NCI-H2227 (cell line): Measurements from ENCODE around the gene AEBP1.

Source experiments
- DNase-seq: peaks from one replicate; lab custom pipeline; 2025; ENCODE audit not compliant: unreplicated experiment; lab: John Stamatoyannopoulos, UW

The AEBP1 gene

DNA sequence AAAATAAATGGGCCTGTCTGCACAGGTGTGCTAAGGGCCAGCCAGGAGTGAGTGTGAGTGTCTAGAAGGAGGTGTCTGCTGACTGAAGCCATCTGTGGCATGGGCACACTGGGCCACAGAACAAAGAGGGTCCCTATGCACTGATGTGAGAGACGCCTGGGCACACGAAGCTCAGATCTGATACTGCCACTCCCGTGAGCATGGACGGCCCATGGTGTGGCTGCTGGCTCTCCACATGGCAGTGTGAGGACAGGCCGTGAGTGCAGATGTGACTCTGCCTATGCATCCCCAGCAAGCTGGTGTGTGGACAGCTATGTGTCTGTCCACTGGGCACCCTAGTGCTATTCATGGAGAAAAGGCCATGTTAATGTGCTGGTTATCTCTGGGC is 49.8 kb downstream of the AEBP1 start:
- no peak for DNase-seq

DNA sequence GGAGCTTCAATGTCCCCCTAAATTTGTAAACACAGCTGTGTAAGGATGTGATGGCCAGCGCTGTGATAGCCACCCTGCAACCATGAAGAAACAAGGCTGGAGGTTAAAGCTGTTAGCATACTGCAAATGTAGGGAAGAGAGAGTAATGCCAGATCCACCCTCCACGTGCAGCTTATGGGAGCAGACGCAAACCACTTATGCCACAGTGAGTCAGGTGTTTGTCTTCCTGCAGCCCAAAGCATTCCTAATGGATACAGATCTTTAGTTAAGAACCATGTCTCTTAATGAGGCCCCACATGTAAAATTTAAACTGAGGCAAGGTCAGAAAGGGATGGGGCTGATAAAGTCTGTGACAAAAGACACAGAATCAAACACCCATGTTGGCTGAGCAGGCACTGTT is 50.6 kb downstream of the AEBP1 start:
- DNase-seq: no peak

DNA sequence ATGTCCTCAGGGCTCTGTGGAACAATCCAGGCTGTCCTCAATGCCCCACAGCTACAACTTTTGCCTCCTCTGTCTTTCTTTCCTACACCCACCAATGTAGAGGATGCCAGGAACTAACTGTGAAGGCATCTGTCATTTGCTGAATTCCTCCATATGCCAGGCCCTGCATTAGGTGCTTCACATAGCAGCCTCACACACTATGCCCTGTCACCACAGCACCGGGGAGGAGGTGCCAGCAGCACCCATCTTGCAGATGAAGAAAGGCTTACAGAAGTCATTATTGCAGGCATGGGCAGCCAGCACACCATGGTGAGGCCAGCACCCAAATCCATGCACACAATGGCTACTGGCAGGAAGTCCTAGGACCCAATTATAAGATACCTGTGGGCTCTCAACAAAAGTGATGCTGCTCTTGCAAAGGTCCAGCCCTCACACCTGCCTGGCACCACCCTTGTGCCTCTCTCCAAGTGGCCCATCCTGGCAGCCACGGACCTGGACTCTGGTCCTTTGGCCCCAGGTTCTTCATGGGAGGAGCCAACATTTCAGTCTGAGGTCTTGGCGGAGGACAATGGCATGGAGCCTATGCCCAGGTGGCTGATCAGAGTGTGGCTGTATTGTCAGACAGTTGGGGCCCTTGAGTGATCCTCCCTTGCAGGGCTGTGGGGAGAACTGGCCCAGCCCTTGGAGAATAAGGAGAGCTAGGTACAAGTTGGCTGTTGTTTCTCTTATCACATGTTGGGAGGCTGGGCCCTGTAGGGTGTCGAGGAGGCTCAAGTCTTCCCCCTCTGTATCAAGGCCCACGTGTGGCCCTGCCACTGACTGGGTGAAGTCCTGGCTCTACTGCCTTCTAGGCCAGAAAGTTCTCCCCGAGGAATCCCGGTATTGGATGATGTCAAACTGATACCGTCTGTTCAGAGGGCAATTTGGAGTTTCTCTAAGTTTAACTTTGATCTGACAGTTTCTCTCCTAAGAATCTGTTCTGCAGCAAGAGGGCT is 51.3 kb downstream of the AEBP1 start:
- DNase-seq: no peak

DNA sequence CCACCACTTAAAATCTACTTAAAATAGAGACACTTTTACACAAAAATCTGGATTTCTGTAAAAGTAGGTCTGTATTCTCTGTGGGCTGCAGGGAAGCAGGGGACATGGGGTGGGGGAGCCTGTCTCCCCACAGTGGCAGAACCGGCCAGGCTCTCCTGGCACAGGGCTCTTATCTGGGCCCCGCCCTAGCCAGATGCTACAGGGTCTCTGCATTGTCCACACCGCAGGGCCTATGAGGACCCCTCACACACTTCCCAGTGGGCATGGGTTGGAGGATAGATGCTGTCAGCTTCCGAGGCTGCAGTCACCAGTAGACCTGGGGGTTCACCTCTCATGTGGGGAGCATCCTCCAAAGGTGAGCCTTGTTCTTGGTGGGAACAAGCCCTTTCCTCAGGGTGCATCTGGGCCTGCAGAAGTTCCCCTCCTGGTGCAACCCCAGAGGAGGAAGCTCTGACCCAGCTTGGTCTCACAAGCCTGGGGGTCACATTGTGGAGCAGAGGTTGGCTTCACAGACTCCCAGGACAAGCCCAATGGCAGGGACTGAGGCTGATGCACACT is 52.4 kb downstream of the AEBP1 start:
- no peak for DNase-seq

DNA sequence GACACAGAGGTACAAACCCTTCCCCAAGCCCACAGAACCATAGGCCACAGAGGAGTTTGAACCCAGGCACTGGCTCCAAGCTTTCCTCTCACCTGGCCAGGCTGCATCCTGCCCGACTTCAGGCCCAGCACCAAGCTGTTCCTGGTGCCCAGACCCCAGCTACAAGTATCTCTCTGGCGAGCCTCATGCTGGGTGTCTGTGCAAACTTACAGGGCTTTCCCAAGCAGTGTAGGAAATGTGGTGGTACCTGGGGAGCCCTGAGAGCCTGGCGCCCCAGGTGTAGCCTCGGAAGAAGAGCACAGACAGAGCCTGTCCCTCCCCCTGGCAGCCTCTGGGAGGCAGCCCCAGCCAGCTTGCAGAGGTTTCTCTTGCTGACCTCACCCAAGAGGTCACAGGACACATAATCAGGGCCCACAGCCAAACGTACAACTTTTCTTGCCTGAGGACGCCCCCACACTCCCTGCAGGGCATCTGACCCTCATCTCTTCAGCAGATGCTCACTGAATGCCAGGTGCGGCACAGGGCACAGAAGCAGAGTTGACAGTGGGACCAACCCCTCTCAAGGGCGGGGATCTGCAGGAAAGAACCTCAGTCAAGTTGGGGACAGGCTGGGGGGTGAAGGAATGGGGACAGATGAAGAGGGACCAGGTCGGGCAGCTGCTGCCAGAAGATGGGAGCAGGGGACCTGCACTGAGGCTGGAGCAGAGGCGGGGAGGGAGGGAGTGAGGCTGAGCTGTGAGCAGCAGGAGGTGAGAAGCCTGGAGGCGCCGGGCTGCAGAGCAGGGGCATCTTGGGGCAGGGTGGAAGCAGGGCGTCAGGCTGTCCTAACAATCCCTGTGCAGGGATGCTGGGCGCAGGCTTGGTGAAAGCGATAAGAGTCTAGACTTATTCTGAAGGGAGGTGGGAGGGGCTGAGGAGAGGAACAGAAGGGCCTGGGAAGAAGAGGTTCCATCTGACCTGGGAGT is 53.3 kb downstream of the AEBP1 start:
- no peak for DNase-seq

DNA sequence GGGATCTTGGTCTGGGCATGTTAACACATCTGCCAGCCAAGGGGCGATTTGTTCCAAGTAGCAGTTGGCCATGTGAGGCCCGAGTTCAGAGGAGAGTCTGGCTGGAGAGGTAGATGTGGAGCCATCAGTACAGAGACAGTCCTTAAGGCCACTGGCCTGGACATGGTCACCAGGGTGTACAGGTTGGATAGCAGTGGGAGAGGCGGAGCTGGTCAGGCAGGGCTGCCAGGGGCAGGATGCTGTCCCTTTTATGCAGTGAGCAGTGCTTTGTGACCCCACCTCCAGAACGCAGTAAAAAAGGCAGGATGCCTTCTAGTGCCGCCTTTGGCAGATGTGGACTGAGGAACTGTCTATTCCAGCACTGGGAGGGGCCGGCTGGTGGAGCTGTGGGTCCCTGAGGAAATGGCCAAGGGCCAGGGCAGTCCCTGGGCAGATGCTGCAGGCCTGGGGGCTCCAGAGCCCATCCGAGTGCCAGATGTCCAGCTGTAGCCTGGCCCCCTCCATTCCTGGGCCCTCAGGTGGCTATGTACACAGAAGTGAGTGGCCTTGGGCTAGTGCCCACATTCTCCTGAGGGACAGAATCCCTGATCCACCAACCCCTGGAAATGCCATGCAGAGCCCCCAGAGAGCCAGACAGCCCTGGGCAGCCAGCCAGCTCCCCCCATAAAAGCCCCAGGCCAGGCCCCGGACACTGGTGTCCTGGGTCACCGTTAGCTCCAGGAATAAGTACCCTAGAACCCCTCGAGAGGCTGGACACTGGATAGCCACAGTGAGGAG is 54.1 kb downstream of the AEBP1 start:
- no peak for DNase-seq

DNA sequence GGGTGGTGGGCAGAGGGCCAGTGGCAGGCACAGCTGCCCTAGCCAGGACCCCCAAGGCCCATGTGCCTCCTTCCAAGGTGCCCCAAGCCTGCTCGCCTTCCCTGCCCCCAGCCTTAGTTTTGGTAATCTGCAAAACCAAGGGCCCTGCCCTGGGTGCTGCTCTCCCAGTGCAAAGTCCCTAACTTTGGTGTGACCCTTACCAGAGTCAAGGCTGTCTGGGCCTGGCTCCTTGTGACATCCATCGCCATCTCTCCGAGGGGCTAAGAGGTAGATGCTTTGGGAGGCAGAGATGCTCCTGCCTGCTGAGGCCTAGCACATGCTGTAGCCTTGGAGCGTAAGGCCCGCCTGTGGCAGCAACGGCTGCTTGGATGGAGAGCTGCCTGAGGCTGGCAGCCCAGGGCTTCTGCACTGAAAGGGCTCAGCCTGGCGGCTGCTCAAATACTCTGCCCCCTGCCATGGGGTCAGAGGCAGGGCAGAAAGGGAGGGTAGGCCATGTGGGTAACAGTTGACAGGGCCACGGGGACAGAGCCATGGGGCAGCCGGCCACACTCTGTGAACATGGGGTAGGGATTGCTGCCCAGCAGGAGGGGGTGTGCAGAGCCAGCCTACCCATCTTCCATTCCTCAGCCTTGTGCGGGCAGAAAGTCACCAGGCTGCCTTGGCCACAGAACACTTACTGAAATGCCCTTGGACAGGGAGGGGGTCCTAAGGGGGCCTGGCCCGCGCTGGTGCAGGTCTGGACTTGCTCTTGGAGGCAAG is 54.9 kb downstream of the AEBP1 start:
- DNase-seq: no peak

DNA sequence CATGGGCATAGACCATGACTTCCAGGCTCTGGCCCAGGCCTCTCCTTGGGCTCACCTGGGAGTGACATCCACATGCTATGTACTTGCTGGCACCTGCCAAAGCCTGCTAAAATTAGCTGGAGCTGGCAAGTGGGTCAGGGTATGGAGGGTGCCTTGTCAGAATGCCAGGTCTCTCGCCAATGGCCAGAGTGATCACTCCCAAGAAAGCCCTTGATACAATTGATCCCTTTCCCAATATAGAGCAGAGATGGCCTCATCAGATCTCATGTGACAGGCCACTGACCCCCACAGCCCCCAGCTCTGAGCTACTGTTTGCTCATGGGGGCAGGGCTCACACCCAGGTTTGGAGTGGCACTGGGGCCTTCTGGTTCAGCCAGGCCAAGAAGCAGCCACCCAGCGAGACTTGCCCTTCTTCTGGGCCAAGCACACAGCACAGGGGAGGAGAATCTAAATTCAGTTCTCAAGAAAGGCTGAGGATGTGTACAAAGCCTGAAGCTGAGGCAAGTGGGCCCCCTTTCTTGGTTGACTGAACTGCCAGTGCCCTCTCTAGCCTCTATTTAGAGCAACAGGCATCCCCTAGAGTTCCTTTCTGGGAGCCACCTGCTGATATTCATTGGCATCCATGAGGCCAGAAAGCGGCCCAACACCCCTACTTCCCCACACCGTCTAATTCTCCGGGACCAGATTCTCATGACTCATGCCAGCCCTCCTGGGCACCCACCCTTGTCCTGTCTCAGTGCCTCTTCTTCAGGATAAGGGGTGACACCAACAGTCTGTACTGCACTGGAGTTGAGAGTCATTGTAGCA is 55.9 kb downstream of the AEBP1 start:
- no peak for DNase-seq

DNA sequence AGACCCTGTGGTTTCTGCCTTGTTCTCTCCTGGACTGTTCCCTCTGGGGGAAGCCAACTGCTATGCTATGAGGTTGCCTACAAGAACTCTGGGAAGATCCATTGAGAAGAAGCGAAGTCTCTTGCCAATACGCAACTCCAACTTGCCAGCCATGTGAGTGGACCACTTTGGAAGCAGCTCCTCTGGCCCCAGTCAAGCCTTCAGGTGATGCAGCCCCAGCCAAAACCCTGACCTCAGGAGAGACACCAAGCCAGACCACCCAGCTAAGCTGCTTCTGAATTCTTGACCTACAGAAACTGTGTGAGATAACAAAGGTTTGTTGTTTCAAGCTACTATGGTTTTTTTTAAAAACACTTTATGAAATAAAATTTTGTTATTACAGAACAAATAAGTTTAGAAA is 57.2 kb downstream of the AEBP1 start:
- DNase-seq: no peak

DNA sequence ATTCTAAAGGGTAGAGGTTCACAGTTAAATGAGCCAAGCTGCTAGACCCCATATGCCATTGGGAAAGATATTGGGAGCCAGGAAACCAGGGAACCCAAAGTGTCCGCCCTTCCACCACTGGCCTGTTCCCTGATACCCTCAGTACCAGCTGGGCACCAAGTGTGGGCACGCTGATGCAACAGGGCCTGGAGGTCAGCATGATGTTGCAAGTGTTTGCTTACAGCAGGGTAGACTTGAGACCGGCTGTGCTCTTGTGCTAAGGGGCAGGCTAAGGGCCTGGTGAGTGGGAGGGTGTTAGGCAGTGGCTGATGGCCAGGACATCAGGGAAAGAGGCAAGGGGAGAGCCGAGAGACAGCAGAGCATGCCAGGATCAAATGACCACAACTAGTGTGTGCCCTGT is 58.0 kb downstream of the AEBP1 start:
- no peak for DNase-seq

DNA sequence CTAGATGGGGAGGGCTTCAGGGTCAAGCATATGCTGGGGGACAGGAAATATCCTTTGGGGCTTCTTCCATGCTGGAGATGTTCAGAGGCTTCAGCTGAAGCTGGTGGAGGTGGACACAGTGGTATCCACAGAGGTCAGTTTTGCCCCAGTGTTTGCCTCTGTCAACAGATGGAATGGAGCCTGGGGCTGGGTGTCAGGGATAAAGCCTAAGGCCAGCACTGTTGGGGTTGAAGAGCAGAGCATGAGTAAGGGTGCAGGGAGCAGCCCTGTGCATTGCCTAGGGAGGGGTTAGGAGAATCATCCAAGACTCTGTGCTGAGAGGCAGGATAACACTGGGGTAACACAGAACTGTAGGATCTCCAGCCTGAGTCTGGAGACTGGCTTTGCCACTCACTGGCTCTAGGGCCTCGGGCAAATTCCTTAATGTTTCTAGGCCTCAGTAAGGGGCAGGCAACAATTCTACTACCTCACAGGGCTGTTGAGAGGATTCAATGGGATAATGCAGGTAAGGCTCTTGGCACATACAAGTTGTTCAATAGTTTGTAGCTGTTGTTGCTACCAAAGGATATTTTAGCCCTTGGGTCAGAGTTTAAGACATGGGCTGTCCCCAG is 58.7 kb downstream of the AEBP1 start:
- no peak for DNase-seq

DNA sequence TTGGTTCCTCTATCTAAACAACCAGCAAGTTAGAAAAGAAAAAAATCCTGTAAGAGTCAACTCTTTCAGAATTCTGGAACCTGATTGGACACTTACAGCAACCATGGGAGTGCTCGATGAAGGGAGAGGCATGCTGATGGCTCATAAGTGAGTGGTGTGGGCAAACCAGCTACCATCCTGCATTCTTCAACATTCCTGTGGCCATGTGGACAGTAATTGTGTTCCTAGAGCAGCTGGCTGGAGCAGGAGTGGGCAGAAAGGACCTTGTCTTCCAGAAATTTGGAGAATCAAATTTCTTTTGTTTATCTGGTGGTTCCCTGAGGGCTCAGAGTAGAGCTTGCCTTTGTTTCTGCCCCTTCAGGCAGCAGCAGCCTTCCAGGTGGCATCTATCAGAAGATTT is 59.4 kb downstream of the AEBP1 start:
- DNase-seq: no peak
